GM12874 (cell line): ENCODE data around the gene CDNF.

ENCODE experiments used
- CTCF ChIP-seq: IDR thresholded peaks from 2 replicates; pipeline ENCODE4 v1.5.1; 2011; ENCODE audit warnings: low read depth, mild to moderate bottlenecking, control low read depth, low read length, moderate library complexity; ENCODE audit not compliant: insufficient read depth

The CDNF gene

GRCh38 chr10:14776546-14776945 lies 61.3 kb downstream of the CDNF start:
- TF ChIP-seq CTCF = no peak

- no peak for TF ChIP-seq CTCF
These were observed 62.2 kb downstream of the CDNF start for GRCh38 chr10:14775656-14776055.

GRCh38 chr10:14774797-14775196 lies 63.0 kb downstream of the CDNF start, which contains the start of gene FAM107B:
Gene FAM107B (minus strand): TSS chr10:14774897. CDS start chr10:14774663, 234 bp downstream.
- no peak for TF ChIP-seq CTCF

- no peak for TF ChIP-seq CTCF
These were observed 63.6 kb downstream of the CDNF start for GRCh38 chr10:14774214-14774580.

GRCh38 chr10:14773551-14774213 lies 64.2 kb downstream of the CDNF start:
- TF ChIP-seq CTCF = no peak

- no peak for TF ChIP-seq CTCF
These were observed 65.4 kb downstream of the CDNF start for GRCh38 chr10:14772399-14772798.

GRCh38 chr10:14770927-14771326 lies 66.9 kb downstream of the CDNF start:
- no peak for TF ChIP-seq CTCF
